Astrocyte of the cerebellum (primary cell): ENCODE results near the gene GAL3ST1.
A peak's percentile ranks its signal among the peaks of the same experiment; 100 is the strongest.

Source experiments
- DNase-seq: peaks from one replicate; pipeline ENCODE4 v3.0.0-alpha.2; 2011; ENCODE audit warnings: low read depth
- H3K4me3 ChIP-seq: 2 replicates; pipeline ENCODE4 v1.5.1; 2011; ENCODE audit warnings: mild to moderate bottlenecking, low read depth, low read length, moderate library complexity
- in situ Hi-C: cut with HindIII; loops from 2 replicates; pipeline ENCODE4 v1.10.0; 2017; ENCODE audit warnings: low sequenced_read_pairs
- TF ChIP-seq, protein P1 (sequence below): IDR thresholded peaks from 2 replicates; pipeline ENCODE4 v1.5.1; 2012; ENCODE audit warnings: low read length, low read depth, moderate library complexity, mild to moderate bottlenecking; ENCODE audit errors: missing control alignments

The GAL3ST1 gene

GRCh38 chr22:30605449-30606110 lies 31.1 kb upstream of the GAL3ST1 start:
- in situ Hi-C loops, result no loop called here

GRCh38 chr22:30604723-30605122 lies 30.3 kb upstream of the GAL3ST1 start:
- in situ Hi-C loops, result no loop called here
- H3K4me3 ChIP-seq, result no peak overlapping the region
- no peak for DNase-seq
- TF ChIP-seq, protein P1, sequence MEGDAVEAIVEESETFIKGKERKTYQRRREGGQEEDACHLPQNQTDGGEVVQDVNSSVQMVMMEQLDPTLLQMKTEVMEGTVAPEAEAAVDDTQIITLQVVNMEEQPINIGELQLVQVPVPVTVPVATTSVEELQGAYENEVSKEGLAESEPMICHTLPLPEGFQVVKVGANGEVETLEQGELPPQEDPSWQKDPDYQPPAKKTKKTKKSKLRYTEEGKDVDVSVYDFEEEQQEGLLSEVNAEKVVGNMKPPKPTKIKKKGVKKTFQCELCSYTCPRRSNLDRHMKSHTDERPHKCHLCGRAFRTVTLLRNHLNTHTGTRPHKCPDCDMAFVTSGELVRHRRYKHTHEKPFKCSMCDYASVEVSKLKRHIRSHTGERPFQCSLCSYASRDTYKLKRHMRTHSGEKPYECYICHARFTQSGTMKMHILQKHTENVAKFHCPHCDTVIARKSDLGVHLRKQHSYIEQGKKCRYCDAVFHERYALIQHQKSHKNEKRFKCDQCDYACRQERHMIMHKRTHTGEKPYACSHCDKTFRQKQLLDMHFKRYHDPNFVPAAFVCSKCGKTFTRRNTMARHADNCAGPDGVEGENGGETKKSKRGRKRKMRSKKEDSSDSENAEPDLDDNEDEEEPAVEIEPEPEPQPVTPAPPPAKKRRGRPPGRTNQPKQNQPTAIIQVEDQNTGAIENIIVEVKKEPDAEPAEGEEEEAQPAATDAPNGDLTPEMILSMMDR, result no peak

More at GRCh38 chr22:30605449-30606110, 31.1 kb upstream of the GAL3ST1 start:
- TF ChIP-seq, protein P1, result peak; percentile 71
- H3K4me3 ChIP-seq, result peak overlapping the region; percentile 54
- DNase-seq, result no peak

GRCh38 chr22:30603801-30604200 lies 29.3 kb upstream of the GAL3ST1 start:
- TF ChIP-seq, protein P1, result no peak
- DNase-seq, result no peak
- in situ Hi-C loops, result no loop called here

DNA sequence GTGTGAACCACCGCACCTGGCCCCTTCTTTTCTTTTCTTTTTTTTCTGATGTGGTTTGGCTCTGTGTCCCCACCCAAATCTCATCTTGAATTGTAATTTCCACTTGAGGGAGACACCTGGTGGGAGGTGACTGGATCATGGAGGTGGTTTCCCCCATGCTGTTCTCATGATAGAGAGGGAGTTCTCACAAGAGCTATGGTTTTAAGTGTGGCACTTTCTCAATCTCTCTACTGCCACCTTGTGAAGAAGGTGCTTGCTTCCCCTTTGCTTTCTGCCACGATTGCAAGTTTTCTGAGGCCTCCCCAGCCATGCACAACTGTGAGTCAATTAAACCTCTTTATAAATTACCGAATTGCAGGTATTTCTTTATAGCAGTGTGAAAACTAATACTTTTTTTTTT lies 27.6 kb upstream of the GAL3ST1 start:
- TF ChIP-seq, protein P1, result peak; percentile 56
- DNase-seq, result no peak
- H3K4me3 ChIP-seq, result no peak overlapping the region
- in situ Hi-C loops, result no loop called here

More at GRCh38 chr22:30603801-30604200, 29.3 kb upstream of the GAL3ST1 start:
- H3K4me3 ChIP-seq, result no peak overlapping the region

DNA sequence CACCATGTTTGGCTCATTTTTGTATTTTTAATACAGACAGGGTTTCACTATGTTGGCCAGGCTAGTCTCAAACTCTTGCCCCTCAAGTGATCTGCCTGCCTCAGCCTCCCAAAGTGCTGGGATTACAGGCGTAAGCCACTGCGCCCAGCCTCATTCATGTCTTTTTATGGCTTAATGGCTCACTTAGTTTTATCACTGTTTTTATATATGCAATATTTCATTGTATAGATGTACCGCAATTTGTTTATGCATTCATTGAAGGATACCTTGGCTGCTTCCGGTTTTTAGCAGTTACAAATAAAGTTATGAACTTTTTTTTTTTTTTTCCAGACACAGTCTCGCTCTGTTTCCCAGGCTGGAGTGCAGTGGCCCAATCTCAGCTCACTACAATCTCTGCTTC lies 27.0 kb upstream of the GAL3ST1 start:
- TF ChIP-seq, protein P1, result no peak
- in situ Hi-C loops, result no loop called here
- H3K4me3 ChIP-seq, result no peak overlapping the region
- DNase-seq, result no peak

DNA sequence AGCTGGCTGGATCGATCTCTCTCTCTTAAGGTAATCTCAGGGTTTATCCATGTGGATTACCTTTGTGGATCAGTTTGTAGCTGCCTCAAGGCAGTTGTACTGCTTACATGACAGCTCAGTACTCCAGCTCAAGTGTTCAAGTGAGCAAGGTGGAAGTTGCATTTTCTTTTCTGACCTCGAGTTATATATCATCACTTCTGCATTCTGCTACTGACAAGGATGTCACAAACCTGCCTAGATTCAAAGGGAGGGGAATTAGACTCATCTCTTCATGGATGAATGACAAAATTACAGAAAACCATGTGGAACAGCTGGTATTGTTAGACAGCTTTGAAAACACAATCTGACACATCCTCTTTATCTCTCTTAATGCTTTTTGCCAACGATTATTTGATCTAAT lies 26.5 kb upstream of the GAL3ST1 start:
- H3K4me3 ChIP-seq, result no peak overlapping the region
- DNase-seq, result no peak
- TF ChIP-seq, protein P1, result no peak
- in situ Hi-C loops, result no loop called here
